HEK293T (cell line): ENCODE measurements around the gene RING1.
"Not testable (repeated sequence)": the region's sequence is repeated elsewhere in the genome, so short reads cannot be mapped to it uniquely, and the experiment has no call there.

Source experiments
- CTCF ChIA-PET: fragments of 350-600 bp; formaldehyde crosslinking; extraction: SDS; loops from one replicate; lab custom pipeline; 2021; ENCODE audit warnings: antibody characterized with exemption, inconsistent platforms; lab: Yijun Ruan, JAX
- POLR2A ChIA-PET: fragments of 350-600 bp; formaldehyde crosslinking; extraction: SDS; loops from one replicate; lab custom pipeline; 2020; ENCODE audit warnings: antibody characterized with exemption, inconsistent platforms; lab: Yijun Ruan, JAX
- DNase-seq: peaks from one replicate; pipeline ENCODE4 v3.0.0; 2012; ENCODE audit warnings: mixed read lengths; ENCODE audit errors: extremely low spot score
- ARNT ChIP-seq: fragments of 450-650 bp; IDR thresholded peaks from 2 replicates; pipeline ENCODE4 v1.6.1; 2017; ENCODE audit warnings: mild to moderate bottlenecking
- BHLHE40 ChIP-seq: fragments of 450-650 bp; IDR thresholded peaks from 2 replicates; pipeline ENCODE4 v1.6.1; 2016; ENCODE audit warnings: mild to moderate bottlenecking, moderate library complexity, borderline replicate concordance
- CTBP1 ChIP-seq: fragments of 450-650 bp; IDR thresholded peaks from 2 replicates; pipeline ENCODE4 v1.6.1; 2016; ENCODE audit warnings: borderline replicate concordance
- ELF4 ChIP-seq: fragments of 450-650 bp; IDR thresholded peaks from 2 replicates; pipeline ENCODE4 v1.6.1; 2017; ENCODE audit warnings: antibody characterized with exemption
- FOXA1 ChIP-seq: fragments of 450-650 bp; IDR thresholded peaks from 2 replicates; pipeline ENCODE4 v1.6.1; 2016; ENCODE audit warnings: mild to moderate bottlenecking
- FOXK2 ChIP-seq: fragments of 450-650 bp; IDR thresholded peaks from 2 replicates; pipeline ENCODE4 v1.6.1; 2016; ENCODE audit warnings: mild to moderate bottlenecking
- FOXM1 ChIP-seq: fragments of 450-650 bp; IDR thresholded peaks from 2 replicates; pipeline ENCODE4 v1.6.1; 2017; ENCODE audit warnings: mild to moderate bottlenecking, borderline replicate concordance
- HDGF ChIP-seq: fragments of 450-650 bp; IDR thresholded peaks from 2 replicates; pipeline ENCODE4 v1.6.1; 2017; ENCODE audit warnings: antibody characterized with exemption, borderline replicate concordance
- L3MBTL2 ChIP-seq: fragments of 450-650 bp; conservative IDR thresholded peaks from 2 replicates; pipeline ENCODE4 v1.6.1; 2016; ENCODE audit warnings: mild to moderate bottlenecking
- LEF1 ChIP-seq: fragments of 450-650 bp; IDR thresholded peaks from 2 replicates; pipeline ENCODE4 v1.6.1; 2017; ENCODE audit warnings: mild to moderate bottlenecking, borderline replicate concordance
- NFRKB ChIP-seq: fragments of 450-650 bp; IDR thresholded peaks from 2 replicates; pipeline ENCODE4 v1.6.1; 2016; ENCODE audit warnings: mild to moderate bottlenecking, moderate library complexity
- PKNOX1 ChIP-seq: fragments of 450-650 bp; IDR thresholded peaks from 2 replicates; pipeline ENCODE4 v1.6.1; 2016
- SP1 ChIP-seq: fragments of 450-650 bp; IDR thresholded peaks from 2 replicates; pipeline ENCODE4 v1.6.1; 2017
- SUZ12 ChIP-seq: fragments of 450-650 bp; IDR thresholded peaks from 2 replicates; pipeline ENCODE4 v1.6.1; 2016; ENCODE audit warnings: mild to moderate bottlenecking
- TARDBP ChIP-seq: fragments of 450-650 bp; IDR thresholded peaks from 2 replicates; pipeline ENCODE4 v1.6.1; 2016
- ZNF384 ChIP-seq: fragments of 450-650 bp; IDR thresholded peaks from 2 replicates; pipeline ENCODE4 v1.6.1; 2016

The RING1 gene

GRCh38 chr6:33215271-33216116 is 7.2 kb downstream of the RING1 start:
- ChIA-PET CTCF (no interaction called here), POLR2A (interaction anchor here (1.1 kb wide), 1 partner anchor 7 kb away, joined by 3 read pairs; the partner anchor contains the start of gene RING1)
- no peak for DNase-seq
- TF ChIP-seq TARDBP (no peak), LEF1 (no peak), PKNOX1 (no peak), FOXK2 (no peak), FOXM1 (no peak), FOXA1 (no peak), ELF4 (no peak), SP1 (no peak)

- ChIA-PET POLR2A (interaction anchor here (1.1 kb wide), 1 partner anchor 8 kb away, joined by 3 read pairs; the partner anchor contains the start of gene RING1), CTCF (no interaction called here)
- DNase-seq: no peak
- no peak for TF ChIP-seq FOXK2
- no peak for TF ChIP-seq SP1
- no peak for TF ChIP-seq CTBP1
- no peak for TF ChIP-seq HDGF
- TF ChIP-seq TARDBP: no peak
These were observed 7.9 kb downstream of the RING1 start for GRCh38 chr6:33216117-33216649.

GRCh38 chr6:33217246-33217645 is 8.9 kb downstream of the RING1 start:
- no peak for TF ChIP-seq TARDBP
- TF ChIP-seq ZNF384: no peak
- no peak for TF ChIP-seq FOXA1
- TF ChIP-seq SUZ12: no peak
- no peak for TF ChIP-seq BHLHE40
- TF ChIP-seq ARNT: no peak
- no peak for TF ChIP-seq L3MBTL2
- TF ChIP-seq FOXK2: no peak
- TF ChIP-seq CTBP1: no peak
- no peak for TF ChIP-seq NFRKB
- no peak for TF ChIP-seq FOXM1
- ChIA-PET CTCF (no interaction called here), POLR2A (no interaction called here)
- DNase-seq: no peak

GRCh38 chr6:33217681-33218080 is 9.4 kb downstream of the RING1 start:
- no peak for TF ChIP-seq SUZ12
- no peak for TF ChIP-seq FOXK2
- no peak for TF ChIP-seq ZNF384
- TF ChIP-seq FOXM1: no peak
- TF ChIP-seq L3MBTL2: no peak
- no peak for TF ChIP-seq TARDBP
- no peak for TF ChIP-seq CTBP1
- TF ChIP-seq FOXA1: no peak
- TF ChIP-seq SP1: no peak
- no peak for TF ChIP-seq NFRKB
- no peak for TF ChIP-seq LEF1
- no peak for TF ChIP-seq PKNOX1
- TF ChIP-seq ELF4: no peak
- TF ChIP-seq HDGF: no peak
- TF ChIP-seq BHLHE40: no peak
- no peak for TF ChIP-seq ARNT
- CTCF ChIA-PET: no interaction called here
- POLR2A ChIA-PET: interaction anchor here (1.1 kb wide), 1 partner anchor 9 kb away, joined by 3 read pairs; the partner anchor contains the start of gene RING1

GRCh38 chr6:33226503-33227120 is 18.3 kb downstream of the RING1 start:
- POLR2A ChIA-PET: interaction anchor here (1.4 kb wide), 1 partner anchor 18 kb away, joined by 7 read pairs; the partner anchor contains the start of gene RING1
- not testable (repeated sequence) for DNase-seq
- CTCF ChIA-PET: interaction anchor here (0.7 kb wide), 1 partner anchor 83 kb away, joined by 4 read pairs; no protein-coding TSS in a partner anchor

More at GRCh38 chr6:33217681-33218080, 9.4 kb downstream of the RING1 start:
- DNase-seq: no peak

- ChIA-PET CTCF (interaction anchor here (0.8 to 1.7 kb wide), 2 partner anchors 11 to 13 kb away, joined by 3 to 7 read pairs; no protein-coding TSS in a partner anchor), POLR2A (interaction anchor here (0.8 to 1.8 kb wide), 6 partner anchors 11 to 36 kb away, joined by 3 to 7 read pairs (median 6); partner anchors contain the start of gene RING1)
- no peak for DNase-seq
- TF ChIP-seq ELF4 (no peak), L3MBTL2 (no peak), NFRKB (no peak), ARNT (no peak), HDGF (no peak), FOXK2 (no peak), CTBP1 (no peak), ZNF384 (no peak), FOXM1 (no peak), PKNOX1 (no peak)
These were observed 26.9 kb downstream of the RING1 start for GRCh38 chr6:33235221-33235634.
